HG03095 (cell line): ENCODE measurements around the gene CRISPLD2.

ENCODE experiments used
- ATAC-seq: cut with Tn5 transposase; IDR thresholded peaks from one replicate; pipeline ENCODE4 v1.9.1; 2021; ENCODE audit warnings: moderate library complexity; ENCODE audit not compliant: unreplicated experiment

The CRISPLD2 gene

DNA sequence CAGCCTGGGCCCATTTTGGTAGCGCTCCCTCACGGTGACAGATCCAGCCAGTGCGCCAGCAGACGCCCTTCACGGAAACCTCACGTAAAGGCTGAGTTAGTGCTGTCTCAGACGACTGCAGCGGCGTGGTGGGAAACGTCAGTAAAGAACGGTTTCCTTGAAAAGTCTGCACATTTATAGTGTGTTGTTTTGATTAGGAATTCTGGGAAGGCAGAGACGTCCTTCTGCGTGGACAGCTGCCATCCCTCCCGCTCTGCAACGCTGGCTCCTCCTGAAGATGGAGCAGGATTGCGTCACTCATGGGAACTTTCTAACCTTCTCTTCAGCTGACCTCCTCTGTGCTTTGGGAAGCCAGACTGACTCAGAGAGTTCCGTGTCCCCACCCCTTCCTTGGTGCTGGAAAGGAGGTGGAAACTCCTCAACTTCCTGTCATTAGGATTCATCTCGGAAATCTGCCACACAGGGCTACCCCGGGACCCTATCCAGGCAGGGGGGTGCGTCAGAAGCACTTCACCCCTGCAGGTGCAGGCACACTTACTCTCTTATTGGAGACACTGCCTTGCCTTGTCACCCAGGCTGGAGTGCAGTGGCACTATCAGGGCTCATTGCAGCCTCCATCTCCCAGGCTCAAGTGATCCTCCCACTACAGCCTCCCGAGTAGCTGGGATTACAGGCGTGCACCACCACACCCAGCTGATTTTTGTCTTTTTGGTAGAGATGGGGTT is 24.3 kb upstream of the CRISPLD2 start:
- ATAC-seq: no peak

DNA sequence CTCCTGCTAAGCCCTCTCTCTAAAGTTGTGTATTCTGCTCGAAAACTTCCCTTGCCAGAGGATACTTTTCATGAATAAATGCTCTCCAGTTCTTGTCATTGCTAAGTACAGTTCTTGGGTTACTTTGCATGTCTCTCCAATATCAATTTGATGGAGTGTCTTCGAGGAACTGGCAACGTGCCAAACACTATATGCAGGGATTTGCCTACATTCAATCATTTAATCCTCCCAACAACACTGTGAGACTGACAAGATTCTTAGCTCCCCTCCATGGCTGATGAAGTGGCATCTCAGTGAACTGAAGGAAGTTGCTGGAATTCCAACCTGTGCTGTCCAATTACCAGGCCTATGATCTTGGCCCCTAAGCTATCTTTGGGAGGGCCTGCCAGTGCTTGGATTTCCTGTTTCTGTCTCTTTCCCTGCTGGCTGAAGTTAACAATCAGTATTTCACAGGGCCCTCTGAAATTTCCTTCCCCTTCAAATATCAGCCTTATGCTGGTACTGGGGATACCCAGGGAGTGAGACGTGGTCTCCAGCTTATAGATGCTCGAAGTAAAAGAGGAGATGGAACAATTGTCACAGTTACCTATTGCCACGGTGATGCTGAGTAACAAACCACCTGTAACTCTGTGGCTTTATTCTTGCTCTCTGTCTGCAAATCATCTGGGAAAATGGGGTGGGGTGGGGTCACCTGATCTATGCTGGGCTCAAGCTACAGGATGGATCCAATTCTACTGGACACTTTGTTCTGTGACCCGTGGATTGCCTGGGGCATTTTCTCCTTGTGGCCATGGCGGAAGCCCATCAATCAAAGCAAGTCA is 19.4 kb upstream of the CRISPLD2 start:
- ATAC-seq: no peak

GRCh38 chr16:84803146-84803545 is 16.6 kb upstream of the CRISPLD2 start:
- no peak for ATAC-seq

DNA sequence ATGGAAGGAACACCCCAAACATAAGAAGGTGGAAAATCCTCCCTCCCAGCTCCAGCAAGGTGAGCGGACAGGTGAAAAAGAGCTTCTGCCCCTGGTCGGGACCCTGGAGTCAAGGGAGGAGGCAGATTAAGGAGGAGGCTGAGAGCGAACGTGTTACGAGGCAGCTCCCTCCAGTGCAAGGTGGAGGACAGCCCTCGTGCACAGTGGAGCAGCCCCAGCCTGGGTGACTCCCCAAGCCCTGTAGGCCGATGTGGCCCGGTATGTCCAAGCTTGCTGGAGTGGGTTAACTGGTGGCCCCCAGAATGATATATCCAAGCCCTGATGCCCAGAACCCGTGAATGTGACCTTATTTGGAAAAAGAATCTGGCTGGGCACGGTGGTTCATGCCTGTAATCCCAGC is 15.5 kb upstream of the CRISPLD2 start:
- ATAC-seq: no peak

GRCh38 chr16:84806256-84806889 is 13.4 kb upstream of the CRISPLD2 start:
- ATAC-seq: no peak

DNA sequence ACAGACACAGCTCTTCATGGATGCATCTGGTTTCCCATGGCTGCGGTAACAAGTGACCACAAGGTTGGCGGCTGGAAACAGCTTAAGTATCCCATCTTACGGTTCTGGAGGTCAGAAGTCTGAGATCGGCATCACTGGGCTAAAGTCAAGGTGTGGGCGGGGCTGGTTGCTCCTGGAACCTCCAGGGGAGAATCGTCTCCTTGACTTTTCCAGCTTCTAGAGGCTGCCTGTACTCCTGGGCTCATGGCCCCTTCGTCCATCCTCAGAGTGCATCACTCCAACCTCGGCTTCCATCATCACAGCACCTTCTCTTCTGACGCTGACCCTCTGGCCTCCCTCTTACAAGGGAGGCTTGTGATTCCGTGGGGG is 12.9 kb upstream of the CRISPLD2 start:
- no peak for ATAC-seq

- ATAC-seq: no peak
These were observed 12.0 kb upstream of the CRISPLD2 start for GRCh38 chr16:84807776-84808175.

DNA sequence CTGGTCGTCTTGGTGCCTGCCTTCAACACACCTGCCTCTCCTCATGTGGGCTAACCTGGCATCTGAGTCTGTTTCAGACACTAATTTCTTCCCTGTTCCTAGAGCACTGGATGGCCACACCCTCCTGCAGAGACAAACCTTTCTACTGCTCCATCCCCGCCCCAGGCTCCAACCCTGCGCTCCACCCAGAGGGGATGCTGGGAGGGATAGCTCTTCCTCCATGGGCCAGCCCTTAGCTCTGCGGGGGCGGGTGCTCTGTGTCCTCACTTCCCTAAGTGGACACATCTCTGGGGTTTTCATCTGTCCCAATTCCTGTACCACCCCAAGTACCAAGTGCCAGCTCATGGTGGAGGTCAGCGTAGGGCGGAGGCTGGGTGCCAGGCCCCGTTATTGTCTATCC is 11.0 kb upstream of the CRISPLD2 start:
- ATAC-seq: no peak

GRCh38 chr16:84810518-84811273 is 9.1 kb upstream of the CRISPLD2 start:
- ATAC-seq: no peak

DNA sequence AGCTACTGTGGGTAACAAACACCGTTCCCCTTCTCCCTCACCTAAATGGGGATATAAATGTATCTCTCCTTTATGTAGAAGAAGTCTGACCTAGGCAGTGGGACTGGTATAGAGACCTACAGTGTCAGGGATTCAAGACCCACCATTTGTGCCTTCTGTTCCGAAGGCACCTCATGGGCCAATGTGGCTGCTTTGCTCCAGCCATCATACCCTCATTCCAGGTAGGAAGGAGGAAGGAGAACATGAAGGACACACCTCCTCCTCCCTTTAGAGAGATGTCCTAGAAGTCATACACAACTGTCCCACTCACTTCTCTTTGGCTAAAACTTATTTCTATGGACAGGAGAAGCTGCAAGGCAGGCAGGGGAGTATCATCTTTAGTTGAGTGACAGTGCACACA is 8.3 kb upstream of the CRISPLD2 start:
- ATAC-seq: no peak

DNA sequence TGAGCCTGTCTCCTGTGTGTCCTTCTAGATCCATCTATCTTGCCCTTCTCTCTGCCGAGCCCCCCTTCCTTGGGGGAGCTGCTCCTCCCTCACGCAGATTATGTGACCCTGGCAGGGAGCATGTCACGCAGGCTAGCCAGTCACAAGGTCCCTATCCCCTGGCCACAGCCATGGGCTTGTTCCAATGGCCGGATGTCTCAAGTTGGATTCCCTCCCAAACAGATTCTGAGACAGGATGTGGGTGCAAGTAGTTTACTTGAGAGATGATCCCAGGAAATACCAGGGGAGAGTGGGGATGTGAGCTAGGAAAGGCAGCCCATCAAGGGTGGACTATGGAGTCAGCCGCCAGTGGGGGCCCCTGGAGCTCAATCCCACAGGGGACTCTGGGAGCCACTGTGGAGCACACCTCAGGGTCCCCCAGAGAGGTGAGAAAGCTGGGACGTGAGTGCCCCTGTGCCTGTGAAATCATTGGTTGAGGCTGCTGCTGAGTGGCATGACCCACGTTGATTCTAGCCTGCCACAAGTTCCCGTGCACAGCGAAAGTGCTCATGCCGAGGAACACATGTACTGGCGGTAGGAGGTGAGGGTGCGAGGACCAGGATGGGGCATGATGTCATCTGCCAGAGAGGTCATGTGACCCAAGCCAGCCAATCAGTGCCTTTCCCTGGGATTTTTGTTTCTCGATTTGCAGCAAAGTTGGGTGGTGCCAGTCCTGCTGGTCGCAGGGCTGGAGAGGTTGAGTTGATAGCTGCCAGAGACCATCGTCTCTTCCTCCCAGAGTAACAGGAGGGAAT is 6.4 kb upstream of the CRISPLD2 start:
- no peak for ATAC-seq

DNA sequence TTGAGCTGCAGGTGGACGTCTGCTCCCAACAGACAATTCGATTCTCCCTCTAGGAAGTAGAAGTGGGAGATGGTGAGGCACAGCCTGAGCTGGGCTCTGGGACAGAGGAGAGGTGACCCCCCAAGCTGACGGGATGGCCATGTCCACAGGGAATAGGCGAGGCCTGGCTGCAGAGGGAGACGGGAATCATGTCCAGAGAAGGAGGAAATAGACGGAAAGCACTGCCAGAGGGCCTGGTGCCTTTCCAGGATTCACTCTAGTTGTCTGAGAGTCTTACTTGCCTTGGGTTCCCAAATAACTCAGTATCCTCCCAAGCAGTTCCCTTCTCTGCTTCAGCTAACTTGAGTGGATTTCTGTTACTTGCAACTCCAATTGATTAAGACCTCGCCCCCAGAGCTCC is 4.3 kb upstream of the CRISPLD2 start:
- ATAC-seq: no peak

DNA sequence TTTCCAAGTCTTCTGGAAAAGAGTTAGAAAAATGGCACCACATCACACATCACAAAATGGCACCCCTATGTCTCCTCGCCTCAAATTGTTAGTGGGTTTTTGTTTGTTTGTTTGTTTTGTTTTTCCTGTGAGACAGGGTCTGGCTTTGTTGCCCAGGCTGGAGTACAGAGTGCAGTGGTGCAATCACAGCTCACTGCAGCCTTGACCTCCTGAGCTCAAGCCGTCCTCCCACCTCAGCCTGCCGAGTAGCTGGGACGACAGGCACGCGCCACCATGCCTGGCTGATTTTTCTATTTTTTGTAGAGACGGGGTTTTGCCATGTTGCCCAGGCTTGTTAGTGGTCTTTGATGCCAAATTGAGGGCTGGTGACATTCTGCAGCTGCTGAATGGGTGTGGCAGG is 3.8 kb upstream of the CRISPLD2 start:
- no peak for ATAC-seq

DNA sequence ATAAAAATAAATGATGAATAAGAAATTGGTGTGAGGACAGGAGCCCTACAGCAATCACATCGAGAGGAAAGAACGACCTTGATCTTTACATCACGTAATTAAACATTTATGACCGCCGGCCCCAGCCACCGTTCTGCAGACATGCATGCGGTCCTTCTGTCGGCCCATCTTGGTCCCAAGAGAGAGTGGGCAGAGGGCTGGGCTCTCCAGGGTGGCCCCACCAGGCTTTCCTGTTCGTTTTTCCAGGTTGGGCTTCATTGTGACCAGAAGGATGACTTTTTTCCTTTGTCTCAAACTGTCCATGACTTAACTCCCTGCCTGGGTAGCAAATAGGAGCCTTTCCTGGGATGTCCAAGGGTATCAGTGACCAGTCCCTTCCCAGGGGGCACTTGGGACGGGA is 3.3 kb upstream of the CRISPLD2 start:
- no peak for ATAC-seq

DNA sequence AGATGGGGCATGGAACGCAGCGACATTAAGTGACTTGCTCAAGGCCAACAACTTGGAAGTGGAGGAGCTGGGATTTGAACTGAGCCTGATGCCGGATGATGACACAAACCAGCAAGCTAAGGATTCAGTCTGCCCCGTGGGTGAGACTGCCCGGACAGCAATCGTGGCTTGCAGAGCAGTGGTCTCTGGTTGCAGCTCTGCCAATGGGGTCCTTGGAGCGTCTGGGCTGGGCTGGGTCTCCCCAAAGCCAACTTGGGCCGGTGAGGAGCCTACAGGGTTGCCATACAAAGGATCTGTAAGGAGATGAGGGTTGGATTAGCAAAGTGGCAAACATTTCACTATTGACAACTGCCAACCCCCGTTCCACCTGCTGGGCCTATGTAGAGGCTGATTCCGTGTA is 2.6 kb upstream of the CRISPLD2 start:
- ATAC-seq: no peak

- ATAC-seq: no peak
These were observed 2.2 kb upstream of the CRISPLD2 start for GRCh38 chr16:84817613-84818012.

- no peak for ATAC-seq
These were observed 1.7 kb upstream of the CRISPLD2 start for GRCh38 chr16:84818133-84818532.

DNA sequence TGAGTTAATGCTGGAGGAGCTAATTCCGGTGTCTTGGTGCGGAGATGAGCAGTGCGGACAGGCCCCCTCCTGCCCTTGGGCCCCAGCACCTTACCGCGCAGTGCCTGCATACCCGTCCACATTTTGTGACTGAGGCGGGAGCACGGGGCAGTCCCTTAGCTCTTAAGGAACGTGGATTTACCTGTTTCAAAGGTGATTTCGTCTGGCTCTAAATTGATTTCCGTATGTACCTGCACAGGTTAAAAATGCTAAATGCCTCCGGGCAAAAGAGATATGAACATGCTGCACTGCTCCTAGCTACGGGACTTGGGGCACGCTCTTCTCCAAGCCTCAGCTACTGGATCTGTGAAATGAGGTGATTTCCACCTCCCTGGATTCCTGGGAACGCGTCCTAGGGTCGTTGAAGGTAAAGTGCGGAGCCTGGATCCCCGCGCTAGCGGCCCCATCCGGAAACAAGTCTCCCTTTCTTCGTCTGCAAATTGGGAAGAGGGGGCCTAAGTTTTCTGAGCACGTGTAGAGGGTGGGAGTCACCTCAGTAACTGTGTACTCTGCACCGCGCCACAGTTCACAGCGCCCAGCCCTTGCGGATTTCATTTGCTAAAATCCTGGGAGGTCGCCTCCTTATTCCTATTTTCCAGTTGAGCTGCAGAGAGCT is 669 bp upstream of the CRISPLD2 start:
- no peak for ATAC-seq

DNA sequence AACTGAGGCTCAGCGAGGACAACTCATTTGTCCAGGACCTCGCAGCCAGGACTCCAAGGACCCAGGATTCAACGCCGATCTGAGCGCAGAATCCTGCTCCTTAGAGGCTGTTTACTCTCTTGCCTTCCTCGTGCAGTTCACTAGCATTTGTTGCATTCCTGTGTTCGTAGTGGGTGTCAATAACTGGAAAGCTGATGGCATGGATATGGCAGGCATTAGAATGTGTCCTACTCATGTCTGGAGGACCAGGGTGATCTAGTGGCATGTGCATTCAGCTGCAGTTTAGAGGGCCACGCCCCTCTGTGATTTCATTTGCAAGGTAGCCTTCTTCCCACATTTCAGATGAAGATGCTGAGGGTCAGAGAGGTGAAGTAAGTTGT is 510 bp downstream of the CRISPLD2 start:
- ATAC-seq: no peak

- no peak for ATAC-seq
These were observed 986 bp downstream of the CRISPLD2 start for GRCh38 chr16:84820771-84821170.
